ENCODE results near the gene GMDS. TPM values are rescaled to one million over a fixed set of nuclear protein-coding genes. Genes with fewer than 3 reads are reported as not detected.

Gene GMDS
- total and polyA plus RNA-seq, 2 experiments from 2014 or later, result 30.1 to 36.5 TPM

GRCh38 chr6:1652842-1653241 lies 592.6 kb downstream of the GMDS start (continued):
- TF ChIP-seq ZNF462 (CRISPR knock-in tag; IDR thresholded peaks at IDR 0.05) (no peak), ETS1 (IDR thresholded peaks at IDR 0.05) (no peak), POLR2AphosphoS5 (IDR thresholded peaks at IDR 0.05; ENCODE audit: low read depth) (no peak)

GRCh38 chr6:1651362-1651761 lies 594.0 kb downstream of the GMDS start:
- H3K9me3 Mint-ChIP-seq, result no peaks in the 10 kb centered on the region
- H4K20me1 ChIP-seq (replicated peaks; ENCODE audit: insufficient read depth), result no peaks in the 10 kb centered on the region
- DNase-seq (ENCODE audit: low spot score), result no peak
- H3K4me3 Mint-ChIP-seq, result no peak overlapping the region
- H2AFZ ChIP-seq, result no peak overlapping the region
- H3K4me2 ChIP-seq, result no peak overlapping the region
- no peaks in the 10 kb centered on the region for H3K36me3 Mint-ChIP-seq (ENCODE audit: low read depth)
- H3K27ac ChIP-seq (ENCODE audit: low read depth), result no peak overlapping the region
- H3K4me3 ChIP-seq, result no peak overlapping the region
- ATAC-seq, result no peak
- H3K9me2 ChIP-seq (ENCODE audit: insufficient read depth), result no peaks in the 10 kb centered on the region
- H3K4me1 Mint-ChIP-seq, result no peaks in the 10 kb centered on the region
- no peaks in the 10 kb centered on the region for H3K36me3 ChIP-seq (ENCODE audit: insufficient read depth)
- no peaks in the 10 kb centered on the region for H3K79me2 ChIP-seq (replicated peaks; ENCODE audit: insufficient read depth)
- no peak overlapping the region for H3K27ac Mint-ChIP-seq
- no peaks in the 10 kb centered on the region for H3K27me3 ChIP-seq (ENCODE audit: insufficient read depth)
- no peaks in the 10 kb centered on the region for H3K4me1 ChIP-seq (ENCODE audit: insufficient read depth)
- peaks cover 7% of the 10 kb centered on the region for H3K27me3 Mint-ChIP-seq (ENCODE audit: insufficient read depth, low read depth, poor library complexity)
- H3F3A ChIP-seq (replicated peaks; ENCODE audit: low read depth), result no peaks in the 10 kb centered on the region
- no peak for TF ChIP-seq EZH2phosphoT487 (IDR thresholded peaks at IDR 0.05; ENCODE audit: unreplicated experiment)
- TF ChIP-seq ZNF331 (CRISPR knock-in tag; IDR thresholded peaks at IDR 0.05; ENCODE audit: low read depth), result no peak
- TF ChIP-seq CREB1 (CRISPR knock-in tag; IDR thresholded peaks at IDR 0.05; ENCODE audit: low read depth), result no peak
- TF ChIP-seq NANOG (IDR thresholded peaks at IDR 0.05; ENCODE audit: borderline replicate concordance), result no peak
- no peak for TF ChIP-seq REST (IDR thresholded peaks at IDR 0.05; ENCODE audit: unreplicated experiment)
- no peak for TF ChIP-seq POLR2AphosphoS5 (IDR thresholded peaks at IDR 0.05; ENCODE audit: low read depth)
- TF ChIP-seq CTCF (conservative IDR thresholded peaks at IDR 0.05; ENCODE audit: low read depth in 2 of 2), result no peak
- no peak for TF ChIP-seq EZH2 (IDR thresholded peaks at IDR 0.05; ENCODE audit: low read depth, unreplicated experiment)
- no peak for TF ChIP-seq ZNF114 (CRISPR knock-in tag; IDR thresholded peaks at IDR 0.05)
- no peak for TF ChIP-seq STAT1 (IDR thresholded peaks at IDR 0.05; ENCODE audit: unreplicated experiment)
